ENCODE measurements around the gene KNSTRN.

KNSTRN gene

GRCh38 chr15:40382580-40383456 lies at the start of gene KNSTRN:
Gene KNSTRN, plus strand, starts transcription at chr15:40382721. Its CDS starts 115 bp downstream, at chr15:40382836.
- peak; percentile 96 for DNase-seq (ENCODE audit: low read depth, low spot score)

DNA sequence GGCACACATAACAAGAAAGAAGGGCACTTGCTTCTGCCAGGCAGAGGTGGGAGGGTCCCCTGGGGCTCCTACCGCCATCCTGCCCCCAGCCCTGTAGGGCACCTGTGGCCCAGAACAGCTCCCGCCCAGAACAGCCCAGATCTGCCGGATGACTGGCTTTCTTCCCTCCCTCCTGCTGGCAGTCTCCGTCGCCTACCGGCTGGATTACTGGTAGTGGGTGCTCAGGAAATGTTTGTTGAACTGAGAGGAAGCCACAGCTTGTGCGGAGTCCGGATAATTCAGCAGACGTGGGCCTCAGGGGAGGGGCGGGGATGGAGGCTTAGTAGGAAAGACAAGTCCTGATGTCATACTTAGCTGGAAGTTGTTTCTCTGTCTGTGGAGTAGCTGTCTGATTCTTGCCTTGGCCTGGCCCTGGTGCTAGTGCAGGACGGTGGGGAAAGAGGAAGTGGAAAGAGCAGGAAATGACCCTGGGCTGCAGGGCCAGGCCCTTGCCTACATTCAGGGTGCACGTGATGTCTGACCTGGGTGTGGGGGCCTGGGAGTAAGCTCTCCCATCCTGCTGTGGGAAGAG lies 48.5 kb upstream of the KNSTRN start:
- peak; percentile 63 for DNase-seq (ENCODE audit: low read depth, low spot score)

GRCh38 chr15:40334541-40334940 lies 48.0 kb upstream of the KNSTRN start:
- no peak for DNase-seq (ENCODE audit: low read depth, low spot score)

DNA sequence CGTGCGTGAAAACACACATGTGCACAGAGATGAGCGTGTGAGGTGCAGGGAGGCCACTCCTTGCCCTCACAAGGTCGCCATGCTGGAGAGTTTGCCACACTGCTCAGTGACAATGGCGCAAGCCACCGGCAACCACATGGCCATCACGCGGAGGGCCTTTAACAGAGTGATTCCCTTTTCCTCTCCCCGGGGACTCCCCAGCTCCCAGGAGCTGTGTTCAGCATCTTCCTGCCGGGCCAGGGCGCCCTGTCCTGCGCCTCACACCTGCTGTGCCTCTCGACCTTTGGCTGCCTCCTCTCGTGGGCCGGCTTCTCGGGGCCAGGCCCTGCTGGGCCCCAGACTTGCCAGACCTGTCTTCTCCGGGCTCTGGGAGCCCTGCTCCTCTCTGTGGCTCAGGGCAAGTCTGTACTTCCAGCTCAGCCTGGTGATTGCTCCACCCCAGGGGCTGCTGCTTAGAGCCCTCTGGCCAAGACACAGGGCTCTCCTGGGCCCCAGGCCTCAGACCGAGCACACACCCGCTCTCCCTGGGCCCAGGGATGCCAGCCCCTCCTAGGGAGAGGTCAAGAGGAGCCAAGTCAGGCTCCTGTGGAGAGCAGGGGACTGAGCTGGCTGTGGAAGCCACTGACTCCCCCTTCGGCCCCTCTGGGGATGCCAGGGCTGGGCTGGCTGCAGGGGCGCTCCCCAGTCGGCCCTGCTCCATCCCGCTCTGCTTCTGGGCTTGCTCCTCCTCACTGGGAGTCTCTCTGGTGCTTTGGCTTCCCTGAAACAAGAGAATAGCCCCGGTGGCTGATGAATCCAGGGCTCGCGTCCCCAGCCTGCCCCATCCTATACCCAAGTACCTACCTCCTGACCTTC lies 47.4 kb upstream of the KNSTRN start:
- DNase-seq (ENCODE audit: low read depth, low spot score) = no peak

DNA sequence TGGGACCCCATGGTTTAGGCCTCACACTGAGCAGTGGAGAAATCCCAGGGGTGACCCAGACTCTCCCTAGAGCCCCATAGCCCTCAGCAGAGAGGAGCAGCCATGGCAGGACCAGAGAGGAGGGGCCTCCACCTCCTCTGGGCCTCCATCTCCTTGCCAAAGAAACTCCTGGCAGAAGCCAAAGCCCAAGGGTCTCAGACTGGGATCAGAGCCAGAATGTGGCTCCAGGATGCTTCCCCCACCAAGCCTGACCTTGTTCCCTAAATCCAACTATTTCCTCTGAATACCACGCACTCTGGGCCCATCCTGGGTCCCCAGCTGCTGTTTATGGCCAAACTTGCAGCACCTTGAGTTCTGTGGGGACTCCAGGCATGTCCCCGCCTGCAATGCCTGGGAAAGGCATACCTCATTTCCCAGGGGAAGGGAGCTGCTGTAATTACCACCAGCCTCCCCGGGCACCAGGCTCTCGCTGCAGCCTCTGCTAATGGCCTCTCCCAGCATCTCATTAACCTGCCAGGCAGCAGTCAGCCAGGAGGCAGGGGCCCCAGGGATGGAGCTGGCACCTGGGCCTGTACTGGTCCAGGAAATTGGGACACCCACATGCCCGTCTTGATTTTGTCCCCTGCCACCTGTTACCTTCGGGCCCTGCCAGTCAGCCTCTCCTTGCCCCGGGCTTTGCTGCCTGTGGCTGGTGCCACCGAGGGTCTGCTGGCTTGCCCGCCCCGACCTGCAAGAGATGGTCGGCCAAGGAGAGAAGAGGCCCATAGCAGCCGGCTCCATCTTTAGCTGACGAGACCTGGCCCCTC lies 46.4 kb upstream of the KNSTRN start:
- no peak for DNase-seq (ENCODE audit: low read depth, low spot score)

DNA sequence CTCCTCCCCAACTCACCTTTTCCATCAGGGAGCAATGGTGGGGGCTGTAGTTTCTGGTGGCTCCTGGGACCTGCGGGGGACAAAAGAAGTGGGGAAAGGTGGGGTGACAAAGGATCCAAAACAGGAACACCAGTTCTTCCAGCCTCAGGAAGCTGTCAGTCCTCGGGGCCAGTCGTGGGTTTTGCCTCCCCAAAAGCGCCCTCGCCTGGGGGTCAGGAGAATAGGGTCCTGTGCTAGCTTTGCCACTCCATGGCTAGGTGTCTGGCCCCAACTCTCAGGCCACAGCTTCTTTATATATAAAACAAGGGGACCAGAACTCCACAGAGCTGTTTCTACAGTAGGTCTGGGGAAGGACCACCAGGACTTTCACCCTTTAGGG lies 45.8 kb upstream of the KNSTRN start:
- no peak for DNase-seq (ENCODE audit: low read depth, low spot score)

GRCh38 chr15:40337597-40337996 lies 44.9 kb upstream of the KNSTRN start:
- no peak for DNase-seq (ENCODE audit: low read depth, low spot score)

GRCh38 chr15:40338041-40338657 lies 44.4 kb upstream of the KNSTRN start:
- peak; percentile 87 for DNase-seq (ENCODE audit: low read depth, low spot score)

- peak; percentile 98 for DNase-seq (ENCODE audit: low read depth, low spot score)
Observed at GRCh38 chr15:40338921-40339620, 43.5 kb upstream of the KNSTRN start.

DNA sequence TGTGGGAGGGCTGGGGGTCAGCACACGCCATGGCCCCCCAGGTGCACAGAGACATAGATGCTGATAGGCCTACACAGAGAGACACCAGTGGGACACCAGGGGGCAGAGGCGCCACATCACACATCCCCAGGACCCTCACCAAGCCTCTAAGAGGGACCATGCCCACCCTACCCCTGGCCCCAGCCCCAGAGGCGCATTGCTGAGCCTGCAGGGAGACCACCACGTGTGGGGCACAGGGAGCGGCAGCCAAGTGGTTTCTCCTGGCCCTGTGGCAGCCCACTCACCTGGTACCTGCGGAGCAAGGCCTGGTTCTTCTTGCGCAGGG lies 42.9 kb upstream of the KNSTRN start:
- DNase-seq (ENCODE audit: low read depth, low spot score) = peak; percentile 59

- DNase-seq (ENCODE audit: low read depth, low spot score) = peak; percentile 90
Observed at GRCh38 chr15:40340038-40340739, 42.3 kb upstream of the KNSTRN start.

DNA sequence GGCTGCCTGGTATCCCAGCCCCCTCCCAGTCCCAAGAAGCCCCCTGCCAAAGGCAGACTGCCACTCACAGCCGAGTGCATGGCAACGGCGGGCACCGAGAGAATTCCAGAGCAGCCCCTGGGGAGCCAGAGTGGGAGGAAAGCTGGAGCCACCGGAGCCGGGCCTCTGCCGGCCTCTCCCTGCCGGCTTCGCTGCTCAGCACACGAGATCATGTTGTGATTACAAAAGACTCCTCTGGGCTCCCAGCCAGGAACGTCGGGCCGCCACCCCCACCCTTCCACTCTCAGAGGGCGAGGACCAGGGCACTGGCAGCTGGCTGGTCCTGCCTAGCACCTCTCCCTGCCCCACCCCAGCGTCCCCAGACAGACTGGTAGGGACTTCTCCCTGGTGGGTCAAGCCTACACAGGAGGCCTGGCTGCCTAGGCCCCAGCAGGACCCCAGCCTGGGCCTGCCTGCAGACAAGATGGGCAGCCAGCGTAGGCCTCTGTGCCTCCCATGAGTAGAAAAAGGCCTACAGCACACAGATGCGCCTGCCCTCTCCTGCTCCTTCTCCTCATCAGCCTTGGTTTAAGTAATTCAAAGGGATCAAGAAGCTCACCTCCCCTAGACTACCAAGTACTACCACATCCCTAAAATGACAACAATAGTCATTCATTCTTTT lies 41.7 kb upstream of the KNSTRN start, which contains the start of gene CCDC9B:
Gene CCDC9B, minus strand, starts transcription at position 200 of the 661 bp plus-strand sequence. Its CDS starts 120 bp downstream, at position 80.
- peak; percentile 95 for DNase-seq (ENCODE audit: low read depth, low spot score)

DNA sequence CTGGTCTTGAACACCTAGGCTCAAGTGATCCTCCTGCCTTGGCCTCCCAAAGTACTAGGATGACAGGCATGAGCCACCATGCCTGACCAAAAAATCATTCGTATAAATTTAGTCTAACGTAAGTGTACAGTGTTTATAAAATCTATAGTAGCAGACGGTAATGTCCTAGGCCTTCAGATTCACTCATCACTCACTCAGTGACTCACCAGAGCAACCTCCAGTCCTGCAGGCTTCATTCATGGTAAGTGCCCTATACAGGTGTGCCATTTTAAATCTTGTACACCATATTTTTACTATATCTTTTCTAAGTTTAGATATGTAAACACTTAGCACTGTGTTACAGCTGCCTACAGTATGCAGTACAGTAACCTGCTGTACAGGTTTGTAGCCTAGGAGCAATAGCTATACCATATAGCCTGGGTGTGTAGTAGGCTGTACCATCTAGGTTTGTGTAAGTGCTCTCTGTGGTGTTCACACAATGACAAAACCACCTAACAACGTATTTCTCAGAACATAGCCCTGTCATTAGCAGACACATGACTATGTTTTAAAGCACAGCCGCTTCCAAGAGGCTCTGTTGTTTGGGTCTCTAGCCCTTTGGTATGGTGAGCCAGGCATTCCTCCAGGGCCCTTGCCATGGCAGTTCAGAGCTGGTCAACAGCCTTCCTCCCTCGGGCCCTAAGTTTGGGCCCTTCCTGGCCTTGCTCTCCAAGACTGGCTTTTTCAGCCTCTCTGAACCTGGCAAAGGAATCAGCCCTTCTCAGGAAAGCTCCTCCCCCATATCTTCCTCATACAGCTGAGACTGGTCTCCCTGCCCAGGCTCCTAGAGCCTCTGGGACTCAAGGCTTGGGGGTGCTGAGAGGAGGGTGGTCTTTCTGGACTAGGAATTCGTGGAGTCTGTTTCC lies 39.9 kb upstream of the KNSTRN start:
- no peak for DNase-seq (ENCODE audit: low read depth, low spot score)

DNA sequence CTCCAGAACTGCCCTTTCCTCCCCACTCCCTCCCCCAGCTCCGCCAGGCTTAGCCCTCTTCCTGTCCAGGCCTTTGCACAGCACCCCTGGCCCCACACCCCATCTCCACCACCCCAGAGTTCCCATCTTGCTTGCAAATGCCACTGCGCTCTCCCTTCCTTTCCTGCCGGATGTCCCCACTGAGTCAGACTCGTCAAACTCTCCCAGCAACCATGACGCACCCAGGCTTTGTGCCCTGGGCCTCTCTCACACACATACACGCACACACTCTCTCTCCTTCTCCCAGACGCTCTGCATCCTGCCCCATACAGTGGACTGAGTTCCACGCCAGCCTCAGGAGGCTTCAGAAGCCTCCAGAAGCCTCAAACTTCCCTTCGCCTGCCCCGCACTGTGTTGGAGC lies 39.0 kb upstream of the KNSTRN start:
- peak; percentile 91 for DNase-seq (ENCODE audit: low read depth, low spot score)

DNA sequence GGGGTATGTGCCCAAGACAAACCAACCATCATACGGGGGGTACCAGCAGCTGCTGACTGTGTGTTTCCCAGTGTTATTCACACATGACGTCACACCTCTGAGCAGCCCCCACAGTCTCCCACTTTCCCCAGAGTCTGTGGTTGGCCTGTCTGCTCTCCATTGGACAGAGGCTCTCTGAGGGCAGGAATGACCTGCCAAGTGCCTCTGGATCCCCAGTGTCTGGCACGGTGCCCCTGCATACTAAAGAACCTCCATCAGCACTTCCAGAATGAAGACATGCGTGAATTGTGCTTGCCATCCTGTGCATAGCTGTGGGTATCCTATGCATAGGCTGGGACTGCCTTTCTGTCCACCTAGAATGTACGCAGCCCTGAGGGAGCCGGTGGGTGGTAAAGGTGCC lies 38.3 kb upstream of the KNSTRN start:
- DNase-seq (ENCODE audit: low read depth, low spot score) = peak; percentile 49

GRCh38 chr15:40344631-40345120 lies 37.8 kb upstream of the KNSTRN start:
- peak; percentile 69 for DNase-seq (ENCODE audit: low read depth, low spot score)

DNA sequence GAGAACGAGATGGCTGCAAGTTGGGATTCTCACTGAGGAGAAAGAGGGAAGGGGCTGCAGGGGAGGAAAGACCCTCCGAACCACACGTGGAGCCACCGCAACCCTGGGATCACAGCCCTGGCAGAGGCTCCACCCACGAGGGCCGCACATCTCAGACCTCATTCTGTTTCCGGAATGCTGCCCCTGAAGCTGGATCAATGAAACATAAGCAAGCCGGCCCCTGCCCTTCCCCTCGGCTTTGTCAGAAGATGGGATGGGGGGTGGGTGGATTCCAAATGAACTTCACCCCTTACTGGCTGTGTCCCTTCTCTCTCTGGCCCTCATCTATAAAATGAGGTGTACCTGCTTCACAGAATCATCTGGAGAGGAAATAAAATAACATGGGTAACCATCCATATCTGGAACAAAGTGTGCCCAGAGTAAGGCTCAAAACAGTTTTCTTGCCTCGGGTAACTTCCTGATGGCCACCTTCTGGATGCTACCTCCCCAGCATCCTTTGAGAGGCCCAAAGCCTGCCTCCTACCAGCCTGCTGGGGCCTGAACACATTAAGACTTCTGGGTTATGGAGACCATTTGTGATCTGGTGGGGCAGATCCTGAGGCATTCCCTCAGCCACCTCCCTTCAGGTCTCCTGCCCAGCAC lies 37.2 kb upstream of the KNSTRN start:
- DNase-seq (ENCODE audit: low read depth, low spot score) = no peak

Measured in astrocyte of the hippocampus (primary cell).